ENCODE measurements around the gene GPR141. TPM values are rescaled to one million over a fixed set of nuclear protein-coding genes. Genes with fewer than 3 reads are reported as not detected.

GPR141 gene
- total and polyA plus RNA-seq, 2 of the 13 experiments (the other 11 are each of a cell fraction or from before 2014, with no cell fraction given), result not detected

GRCh38 chr7:37670436-37670835, 13.1 kb upstream of the GPR141 start (continued):
- TF ChIP-seq ZNF407 (CRISPR knock-in tag; IDR thresholded peaks at IDR 0.05; ENCODE audit: not compliant biosample characterization) (no peak), ZNF251 (CRISPR knock-in tag; IDR thresholded peaks at IDR 0.05) (no peak), SUZ12 (IDR thresholded peaks at IDR 0.05; ENCODE audit: low read depth, low read length) (no peak), ZNF749 (CRISPR knock-in tag; IDR thresholded peaks at IDR 0.05; ENCODE audit: borderline replicate concordance) (no peak)

DNA sequence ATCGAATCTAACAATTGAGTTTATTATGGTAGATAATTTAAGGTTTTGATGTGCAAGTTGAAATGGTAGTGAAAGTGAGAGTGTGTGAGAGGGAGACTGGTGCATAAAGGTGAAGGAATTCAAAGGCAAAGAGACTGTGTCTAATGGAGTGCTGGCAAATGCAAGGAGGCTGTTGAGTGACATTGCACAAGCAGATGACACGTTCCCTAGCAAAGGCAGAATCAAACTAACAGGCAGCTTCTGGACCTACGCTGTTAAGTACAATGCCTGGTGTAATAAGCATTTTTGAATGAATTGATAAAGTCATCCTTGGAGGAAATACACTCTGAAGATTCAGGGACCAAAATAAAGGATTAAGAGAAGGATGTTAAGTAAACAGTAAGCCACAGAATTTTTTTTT, 11.7 kb upstream of the GPR141 start:
- in situ Hi-C loops (cut with HindIII; ENCODE audit: extremely low pct_ligation_motif_present, low pct_unique_long_range_greater_than_20kb) (no loop called here), intact Hi-C loops (cut with micrococcal nuclease; ENCODE audit: unreplicated experiment) (no loop called here)
- ATAC-seq (no peak), DNase-seq (ENCODE audit: low spot score) (no peak), FAIRE-seq (no peak)
- CTCF ChIA-PET (ENCODE audit: low intra/inter-chr PET ratio, low total read pairs), result no interaction called here
- POLR2A ChIA-PET, result no interaction called here
- Histone ChIP-seq H3K4me2 (ENCODE audit: low read depth, low read length) (no peak overlapping the region), H3K27ac (ENCODE audit: extremely low read length, insufficient read depth, low read length) (no peak overlapping the region), H3K27me3 (ENCODE audit: control insufficient read depth in 1 of 2, insufficient read depth in 2 of 2, low read length in 2 of 2) (no peaks in the 10 kb centered on the region; a peak in 1 of 5 replicates), H3K9me3 (ENCODE audit: low read length) (no peaks in the 10 kb centered on the region), H2AFZ (ENCODE audit: low read length) (no peak overlapping the region), H3K9ac (ENCODE audit: insufficient read depth, low read depth, low read length) (no peak overlapping the region), H4K20me1 (ENCODE audit: insufficient read depth, low read length) (no peaks in the 10 kb centered on the region), H3K79me2 (ENCODE audit: insufficient read depth, low read length) (no peaks in the 10 kb centered on the region), H3K4me1 (ENCODE audit: insufficient read depth, low read length) (no peaks in the 10 kb centered on the region), H3K4me3 (replicated peaks in 1 of 3; ENCODE audit: insufficient read depth in 1 of 3, low read depth in 2 of 3, low read length in 3 of 3) (no peak overlapping the region), H3K36me3 (replicated peaks in 1 of 2; ENCODE audit: control insufficient read depth in 1 of 2, insufficient read depth in 2 of 2, low read length in 2 of 2) (no peaks in the 10 kb centered on the region)
- WGBS (ENCODE audit: low lambda C conversion rate), result 11% methylated on average over 3 of the region's 3 CpGs
- BruUV-seq (replicated peaks), result no TSS peak
- TF ChIP-seq RBM22 (optimal IDR thresholded peaks at IDR 0.05; ENCODE audit: low read length) (no peak), TCF7 (IDR thresholded peaks at IDR 0.05; ENCODE audit: low read depth) (no peak)
- TF ChIP-seq, protein P1, sequence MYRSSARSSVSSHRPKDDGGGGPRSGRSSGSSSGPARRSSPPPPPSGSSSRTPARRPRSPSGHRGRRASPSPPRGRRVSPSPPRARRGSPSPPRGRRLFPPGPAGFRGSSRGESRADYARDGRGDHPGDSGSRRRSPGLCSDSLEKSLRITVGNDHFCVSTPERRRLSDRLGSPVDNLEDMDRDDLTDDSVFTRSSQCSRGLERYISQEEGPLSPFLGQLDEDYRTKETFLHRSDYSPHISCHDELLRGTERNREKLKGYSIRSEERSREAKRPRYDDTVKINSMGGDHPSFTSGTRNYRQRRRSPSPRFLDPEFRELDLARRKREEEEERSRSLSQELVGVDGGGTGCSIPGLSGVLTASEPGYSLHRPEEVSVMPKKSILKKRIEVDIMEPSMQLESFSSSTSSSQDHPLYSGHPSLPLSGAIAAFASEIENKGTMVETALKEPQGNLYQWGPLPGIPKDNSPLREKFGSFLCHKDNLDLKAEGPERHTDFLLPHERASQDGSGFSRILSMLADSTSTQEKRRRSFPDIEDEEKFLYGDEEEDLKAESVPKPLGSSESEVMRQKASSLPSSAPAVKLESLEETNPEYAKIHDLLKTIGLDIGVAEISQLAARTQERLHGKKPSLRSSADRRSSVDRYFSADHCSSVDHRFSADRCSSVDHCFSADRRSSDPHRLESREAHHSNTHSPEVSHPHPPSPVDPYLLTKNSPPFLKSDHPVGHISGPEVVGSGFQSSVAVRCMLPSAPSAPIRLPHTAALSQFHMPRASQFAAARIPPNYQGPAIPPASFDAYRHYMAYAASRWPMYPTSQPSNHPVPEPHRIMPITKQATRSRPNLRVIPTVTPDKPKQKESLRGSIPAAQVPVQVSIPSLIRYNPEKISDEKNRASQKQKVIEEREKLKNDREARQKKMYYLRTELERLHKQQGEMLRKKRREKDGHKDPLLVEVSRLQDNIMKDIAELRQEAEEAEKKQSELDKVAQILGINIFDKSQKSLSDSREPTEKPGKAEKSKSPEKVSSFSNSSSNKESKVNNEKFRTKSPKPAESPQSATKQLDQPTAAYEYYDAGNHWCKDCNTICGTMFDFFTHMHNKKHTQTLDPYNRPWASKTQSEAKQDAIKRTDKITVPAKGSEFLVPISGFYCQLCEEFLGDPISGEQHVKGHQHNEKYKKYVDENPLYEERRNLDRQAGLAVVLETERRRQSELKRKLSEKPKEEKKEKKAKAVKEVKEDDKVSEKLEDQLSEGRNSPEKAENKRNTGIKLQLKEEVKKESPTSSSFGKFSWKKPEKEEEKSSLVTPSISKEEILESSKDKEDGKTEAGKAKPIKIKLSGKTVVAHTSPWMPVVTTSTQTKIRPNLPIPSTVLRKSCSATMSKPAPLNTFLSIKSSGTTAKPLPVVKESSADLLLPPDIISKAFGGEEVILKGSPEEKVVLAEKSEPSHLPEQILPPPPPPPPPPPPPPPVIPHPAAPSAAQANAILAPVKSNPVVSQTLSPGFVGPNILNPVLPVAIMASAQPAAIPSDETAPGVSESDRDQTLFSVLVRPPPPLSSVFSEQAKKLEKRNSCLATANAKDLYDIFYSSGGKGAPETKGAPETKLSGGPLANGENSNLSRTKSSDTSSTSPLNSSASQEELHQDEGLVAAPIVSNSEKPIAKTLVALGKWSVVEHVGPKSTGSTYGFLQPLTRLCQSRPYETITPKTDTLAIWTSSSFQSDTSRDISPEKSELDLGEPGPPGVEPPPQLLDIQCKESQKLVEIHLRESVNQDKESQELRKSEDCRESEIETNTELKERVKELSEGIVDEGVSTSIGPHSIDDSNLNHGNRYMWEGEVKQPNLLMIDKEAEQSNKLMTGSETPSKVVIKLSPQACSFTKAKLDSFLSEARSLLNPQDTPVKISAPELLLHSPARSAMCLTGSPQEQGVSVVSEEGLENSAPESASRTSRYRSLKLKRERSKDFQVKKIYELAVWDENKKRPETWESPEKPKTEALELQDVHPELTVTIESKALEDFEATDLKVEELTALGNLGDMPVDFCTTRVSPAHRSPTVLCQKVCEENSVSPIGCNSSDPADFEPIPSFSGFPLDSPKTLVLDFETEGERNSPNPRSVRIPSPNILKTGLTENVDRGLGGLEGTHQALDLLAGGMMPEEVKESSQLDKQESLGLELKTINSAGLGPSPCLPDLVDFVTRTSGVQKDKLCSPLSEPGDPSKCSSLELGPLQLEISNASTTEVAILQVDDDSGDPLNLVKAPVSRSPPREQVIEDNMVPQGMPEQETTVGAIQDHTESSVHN (CRISPR knock-in tag; IDR thresholded peaks at IDR 0.05), result no peak
